ENCODE measurements around the gene TCAP. TPM values are rescaled to one million over a fixed set of nuclear protein-coding genes. Genes with fewer than 3 reads are reported as not detected.

TCAP gene
- total RNA-seq, 1 experiment from 2014 or later: 2.1 TPM

DNA sequence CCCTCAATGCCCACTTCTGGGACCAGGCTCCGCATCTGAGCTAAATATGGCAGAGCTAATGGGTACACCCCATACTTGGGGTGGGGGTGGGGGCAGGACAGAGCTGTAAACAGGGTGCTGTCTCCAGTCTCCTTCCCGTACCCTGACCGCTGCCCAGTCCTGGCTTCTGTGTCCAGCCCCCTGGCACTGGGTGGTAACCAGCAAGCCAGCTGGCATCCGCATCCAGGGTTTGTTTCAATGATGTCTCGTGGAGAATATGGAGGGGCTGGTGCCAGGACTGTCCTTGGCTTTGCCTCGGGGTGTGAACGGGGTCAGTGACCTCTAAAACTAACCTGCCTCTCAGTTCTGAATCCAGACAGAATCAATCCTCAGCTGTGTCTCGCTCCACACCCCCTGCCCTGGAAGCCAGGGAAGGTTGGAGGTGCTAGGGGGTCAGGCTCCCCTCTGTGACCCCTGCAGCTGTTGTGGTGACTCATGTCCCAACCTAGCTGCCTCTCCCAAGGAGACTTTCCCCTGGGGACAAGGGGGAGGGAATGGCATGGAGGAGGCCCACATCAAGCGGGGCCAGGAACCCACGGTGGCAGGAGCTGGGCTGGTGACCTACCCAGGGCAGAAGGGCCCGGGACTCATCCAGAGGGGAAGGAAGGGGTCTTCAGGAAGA is 1.6 kb downstream of the TCAP start:
- Histone ChIP-seq H3K79me1 (ENCODE audit: insufficient read depth, low read depth, low read length, poor library complexity, severe bottlenecking) (no peaks in the 10 kb centered on the region), H2AFZ (ENCODE audit: low read length) (no peak overlapping the region), H3K27me3 (ENCODE audit: insufficient read depth, low read length) (peaks cover 3% of the 10 kb centered on the region; the same call in 1 of the 2 replicates), H4K8ac (replicated peaks; ENCODE audit: insufficient read length, low read depth, low read length) (no peak overlapping the region), H2AK5ac (ENCODE audit: insufficient read length, low read length) (no peak overlapping the region), H3K4me1 (ENCODE audit: insufficient read depth, low read length) (peaks cover 6% of the 10 kb centered on the region; the same call in 1 of the 2 replicates), H3T11ph (ENCODE audit: low read length) (no peak overlapping the region), H3K9ac (ENCODE audit: extremely low read depth, insufficient read length, low read length) (no peak overlapping the region), H2BK120ac (ENCODE audit: low read depth, low read length, poor library complexity, severe bottlenecking) (no peak overlapping the region), H2BK20ac (ENCODE audit: low read depth, low read length, poor library complexity, severe bottlenecking) (no peak overlapping the region), H3K79me2 (ENCODE audit: insufficient read depth, low read length) (no peaks in the 10 kb centered on the region), H3K27ac (ENCODE audit: insufficient read length, low read depth, low read length) (no peak overlapping the region), H3K9me3 (ENCODE audit: control insufficient read depth, low read depth, low read length) (no peaks in the 10 kb centered on the region), H3K23ac (ENCODE audit: insufficient read length, low read depth, low read length) (no peak overlapping the region), H2BK12ac (ENCODE audit: insufficient read length, low read depth, low read length) (no peak overlapping the region), H4K91ac (ENCODE audit: insufficient read length, low read depth, low read length) (no peak overlapping the region), H2BK15ac (ENCODE audit: low read depth, low read length) (no peak overlapping the region), H3K4me2 (ENCODE audit: insufficient read depth, insufficient read length, low read length) (peak overlapping the region; percentile 65), H3K56ac (ENCODE audit: insufficient read length, low read depth, low read length) (no peak overlapping the region), H3K14ac (ENCODE audit: insufficient read depth, low read length) (no peak overlapping the region), H2BK5ac (ENCODE audit: insufficient read length, low read length) (no peak overlapping the region), H3K4ac (ENCODE audit: low read depth, low read length) (no peak overlapping the region), H4K20me1 (ENCODE audit: control insufficient read depth, insufficient read depth, insufficient read length) (no peaks in the 10 kb centered on the region), H3K23me2 (ENCODE audit: insufficient read length, low read depth, low read length, poor library complexity, severe bottlenecking) (peaks cover 6% of the 10 kb centered on the region), H3K18ac (ENCODE audit: insufficient read length, low read depth, low read length) (no peak overlapping the region), H4K5ac (ENCODE audit: insufficient read length, low read depth, low read length) (no peak overlapping the region)
- Mint-ChIP-seq H3K27ac (no peak overlapping the region), H3K9me3 (no peaks in the 10 kb centered on the region; a peak in 1 of 5 replicates), H3K4me3 (peak overlapping the region; percentile 40 to 75; a peak in 4 of 5 replicates), H3K36me3 (ENCODE audit: insufficient read depth in 1 of 3, low read depth in 3 of 3) (no peaks in the 10 kb centered on the region), H3K27me3 (ENCODE audit: low read depth) (peaks cover 62% of the 10 kb centered on the region), H3K4me1 (peaks cover 33 to 51% of the 10 kb centered on the region in 2 experiments)
- no peak for TF ChIP-seq CTCF (conservative IDR thresholded peaks at IDR 0.05)
- DNase-seq: no peak
- no CpG with 5 or more reads among the region's 11 CpGs for WGBS (ENCODE audit: extremely low coverage, insufficient read length, low lambda C conversion rate)
